NCI-H146 treated with DMSO at 0.1 percent for 48 hours (cell line): ENCODE results near the gene FCF1.

ENCODE experiments used
- DNase-seq: peaks from one replicate; lab custom pipeline; 2025; ENCODE audit not compliant: unreplicated experiment; lab: John Stamatoyannopoulos, UW

FCF1 gene

DNA sequence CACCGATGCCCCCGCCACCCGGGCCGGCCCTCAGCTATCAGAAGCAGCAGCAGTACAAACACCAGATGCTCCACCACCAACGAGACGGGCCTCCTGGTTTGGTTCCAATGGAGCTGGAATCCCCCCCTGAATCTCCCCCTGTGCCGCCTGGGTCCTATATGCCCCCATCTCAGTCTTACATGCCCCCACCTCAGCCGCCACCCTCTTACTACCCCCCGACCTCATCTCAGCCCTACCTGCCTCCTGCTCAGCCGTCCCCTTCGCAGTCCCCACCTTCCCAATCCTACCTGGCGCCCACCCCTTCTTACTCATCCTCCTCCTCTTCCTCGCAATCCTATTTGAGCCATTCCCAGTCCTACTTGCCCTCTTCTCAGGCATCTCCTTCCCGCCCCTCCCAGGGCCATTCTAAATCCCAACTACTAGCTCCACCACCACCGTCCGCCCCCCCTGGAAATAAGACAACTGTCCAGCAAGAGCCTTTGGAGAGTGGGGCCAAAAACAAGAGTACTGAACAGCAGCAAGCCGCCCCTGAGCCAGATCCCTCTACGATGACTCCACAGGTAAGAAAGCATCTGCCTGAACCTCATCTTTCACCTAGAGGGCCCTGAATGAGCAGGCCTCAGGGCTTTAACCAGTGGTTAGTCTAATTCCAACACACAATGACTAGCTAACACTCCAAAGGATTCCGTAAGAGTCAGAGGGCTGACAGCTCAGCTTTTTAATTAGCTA lies 51.0 kb downstream of the FCF1 start:
- DNase-seq, result no peak

DNA sequence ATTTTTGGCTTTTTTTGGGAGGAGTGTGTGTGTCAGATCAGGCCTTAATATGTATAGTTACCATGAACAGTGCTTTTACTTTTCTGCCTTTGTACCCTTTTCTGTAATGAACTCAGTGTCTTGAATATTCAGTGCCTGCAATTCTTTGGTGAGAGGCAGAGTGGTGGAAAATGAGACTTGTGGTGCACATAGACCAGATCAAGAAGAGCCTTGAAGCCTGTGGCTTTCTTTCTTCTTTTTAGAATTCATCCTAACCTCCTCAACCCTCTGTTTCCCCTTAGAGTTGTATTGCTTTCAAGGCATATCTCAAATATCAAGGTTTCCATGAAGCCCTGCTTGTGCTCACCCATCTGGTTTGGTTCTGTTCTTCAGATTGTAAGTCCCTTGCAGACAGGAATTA lies 52.8 kb downstream of the FCF1 start:
- no peak for DNase-seq

DNA sequence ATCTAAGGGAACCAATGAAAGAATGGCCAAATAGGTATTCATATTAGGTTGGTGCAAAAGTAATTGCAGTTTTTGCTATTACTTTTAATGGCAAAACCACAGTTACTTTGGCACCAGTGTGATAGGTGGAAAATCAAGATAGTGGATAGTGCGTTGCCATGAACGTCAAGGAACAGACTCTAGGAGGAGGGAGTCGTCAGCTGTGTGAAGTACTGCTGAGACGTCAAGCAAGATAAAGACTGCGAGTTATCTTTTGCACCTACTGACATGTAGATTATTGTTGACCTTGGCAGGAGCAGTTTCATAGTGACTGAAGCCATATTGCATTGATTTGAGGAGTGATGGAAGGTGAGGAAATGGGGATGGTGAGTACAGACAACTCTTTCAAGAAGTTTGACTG lies 58.5 kb downstream of the FCF1 start:
- DNase-seq, result no peak

DNA sequence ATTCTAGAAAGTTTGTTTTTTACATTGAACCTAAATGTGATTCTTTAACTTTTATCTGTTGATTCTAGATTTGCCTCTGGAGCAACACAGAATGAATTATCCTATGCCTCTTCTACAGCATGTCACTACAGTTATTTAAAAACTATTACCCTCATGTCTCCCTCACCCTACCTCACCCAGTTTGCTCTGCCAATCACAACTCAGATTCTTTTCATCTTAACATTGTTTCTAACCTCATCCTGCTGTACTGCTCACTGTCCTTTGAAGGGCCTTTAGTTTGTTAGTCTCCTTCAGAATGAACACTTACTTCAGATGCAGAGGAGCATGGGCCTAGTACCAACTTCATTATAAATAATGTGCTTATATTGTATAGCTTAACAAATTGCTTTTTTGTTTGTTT lies 71.7 kb downstream of the FCF1 start:
- DNase-seq, result no peak

DNA sequence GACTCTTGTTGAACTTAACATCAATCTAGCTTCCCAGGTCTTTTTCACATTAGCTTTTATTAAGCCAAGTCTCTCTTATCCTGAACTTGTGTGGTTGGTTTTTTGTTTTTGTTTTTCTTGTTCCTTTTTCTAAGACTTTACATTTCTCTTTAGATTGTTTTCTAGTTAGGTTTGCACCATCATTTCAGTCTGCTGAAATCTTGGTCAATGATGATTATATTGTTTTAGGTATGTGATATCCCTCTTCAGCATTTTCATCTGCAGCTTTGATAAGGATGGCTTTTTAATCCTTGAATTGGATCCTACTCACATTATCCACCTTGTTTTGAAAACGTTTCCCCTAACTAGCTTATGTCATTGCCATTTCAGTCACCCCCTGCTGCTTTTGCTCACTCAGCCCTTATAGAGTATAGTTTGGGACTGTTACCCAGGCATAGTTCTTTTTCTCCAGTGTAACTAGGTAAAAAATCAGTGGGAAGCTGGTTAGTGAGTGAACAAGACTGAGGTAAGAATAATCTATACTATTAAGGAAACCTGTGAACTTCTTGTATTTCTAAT lies 72.2 kb downstream of the FCF1 start:
- no peak for DNase-seq

DNA sequence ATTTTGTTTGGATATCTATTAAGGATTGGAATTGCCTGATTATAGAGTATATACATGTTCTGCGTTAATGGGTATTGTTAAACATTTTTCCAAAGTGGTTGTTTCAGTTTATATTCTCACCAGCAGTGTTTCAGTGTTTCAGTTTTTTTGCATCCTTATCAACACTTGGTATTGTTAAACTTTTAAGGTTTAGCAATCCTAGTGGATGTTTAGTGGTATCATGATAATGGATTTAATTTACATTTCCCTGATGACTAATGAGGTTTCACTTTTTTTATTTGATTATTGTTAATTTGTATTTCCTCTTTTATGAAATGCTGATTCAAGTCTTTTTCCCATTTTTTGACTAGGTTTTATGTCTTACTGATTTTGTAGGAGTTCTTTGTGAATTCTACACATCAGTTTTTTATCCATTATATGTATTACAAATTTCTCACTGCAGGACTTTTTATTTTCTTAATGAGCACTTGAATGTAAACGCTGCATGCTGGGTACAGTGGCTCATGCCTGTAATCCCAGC lies 73.9 kb downstream of the FCF1 start:
- no peak for DNase-seq
